Liver (tissue), 9 donors: ENCODE data around the gene ZNF341. TPM values are rescaled to one million over a fixed set of nuclear protein-coding genes. Genes with fewer than 3 reads are reported as not detected.

ENCODE experiments used
- DNase-seq: peaks from one replicate; pipeline ENCODE4 v3.0.0-alpha.2; 2017; ENCODE audit warnings: low spot score
- H3K27ac ChIP-seq, 2 donors: one replicate each; pipeline ENCODE4 v1.7.0; 2013; ENCODE audit warnings: inconsistent platforms in 2 of 2, low read length in 2 of 2, control low read depth in 1 of 2, low read depth in 1 of 2, mild to moderate bottlenecking in 1 of 2
- H3K27me3 ChIP-seq, 4 donors: one replicate each; pipeline versions ENCODE4 v1.6.1 to v1.7.0; 2013; ENCODE audit warnings: low read length in 3 of 4, inconsistent platforms in 1 of 4, mild to moderate bottlenecking in 1 of 4, moderate library complexity in 1 of 4; ENCODE audit not compliant: control insufficient read depth in 4 of 4, insufficient read depth in 4 of 4
- H3K36me3 ChIP-seq, 4 donors: one replicate each; pipeline versions ENCODE4 v1.6.1 to v1.7.0; 2013; ENCODE audit warnings: low read length in 3 of 4, mild to moderate bottlenecking in 3 of 4, low read depth in 1 of 4, moderate library complexity in 1 of 4; ENCODE audit not compliant: control insufficient read depth in 4 of 4, insufficient read depth in 3 of 4
- H3K4me1 ChIP-seq, 4 donors: one replicate each; pipeline versions ENCODE4 v1.6.1 to v1.7.0; 2013; ENCODE audit warnings: low read length in 3 of 4, mild to moderate bottlenecking in 3 of 4, moderate library complexity in 1 of 4; ENCODE audit not compliant: control insufficient read depth in 4 of 4, insufficient read depth in 4 of 4
- H3K4me3 ChIP-seq, 3 donors: one replicate each; pipeline versions ENCODE4 v1.6.1 to v1.7.0; 2013; ENCODE audit warnings: low read length in 3 of 3, control low read depth in 1 of 3, low read depth in 1 of 3, mild to moderate bottlenecking in 1 of 3
- H3K9ac ChIP-seq, 2 donors: one replicate each; pipeline ENCODE4 v1.7.0; 2013; ENCODE audit warnings: low read length in 2 of 2, mild to moderate bottlenecking in 2 of 2, moderate library complexity in 2 of 2, control low read depth in 1 of 2, low read depth in 1 of 2
- H3K9me3 ChIP-seq, 4 donors: one replicate each; pipeline versions ENCODE4 v1.6.1 to v1.7.0; 2013; ENCODE audit warnings: low read length in 3 of 4; ENCODE audit not compliant: control insufficient read depth in 4 of 4
- EGR1 ChIP-seq, 2 donors: IDR thresholded peaks; 2 replicates each; pipeline ENCODE4 v1.6.1; 2016 to 2018; ENCODE audit warnings: antibody characterized with exemption in 2 of 2, low read depth in 2 of 2
- FOXA1 ChIP-seq: IDR thresholded peaks from 2 replicates; pipeline ENCODE4 v1.6.1; 2016; ENCODE audit warnings: antibody characterized with exemption
- FOXA2 ChIP-seq: IDR thresholded peaks from 2 replicates; pipeline ENCODE4 v1.6.1; 2016; ENCODE audit warnings: antibody characterized with exemption
- HNF4A ChIP-seq, 2 donors: conservative IDR thresholded peaks; 2 replicates each; pipeline ENCODE4 v1.6.1; 2016; ENCODE audit warnings: antibody characterized with exemption in 2 of 2, mild to moderate bottlenecking in 2 of 2
- HNF4G ChIP-seq: IDR thresholded peaks from 2 replicates; pipeline ENCODE4 v1.6.1; 2016; ENCODE audit warnings: antibody characterized with exemption
- JUND ChIP-seq, 2 donors: IDR thresholded peaks; 2 replicates each; pipeline ENCODE4 v1.6.1; 2016; ENCODE audit warnings: antibody characterized with exemption in 2 of 2
- MAX ChIP-seq: IDR thresholded peaks from 2 replicates; pipeline ENCODE4 v1.6.1; 2016; ENCODE audit warnings: antibody characterized with exemption
- NR2F2 ChIP-seq: IDR thresholded peaks from 2 replicates; pipeline ENCODE4 v1.6.1; 2016; ENCODE audit warnings: antibody characterized with exemption
- RAD21 ChIP-seq, 2 donors: IDR thresholded peaks; 2 replicates each; pipeline ENCODE4 v1.6.1; 2016; ENCODE audit warnings: antibody characterized with exemption in 2 of 2, mild to moderate bottlenecking in 2 of 2
- REST ChIP-seq: IDR thresholded peaks from 2 replicates; pipeline ENCODE4 v1.6.1; 2016; ENCODE audit warnings: antibody characterized with exemption, mild to moderate bottlenecking
- RXRA ChIP-seq, 2 donors: IDR thresholded peaks; 2 replicates each; pipeline ENCODE4 v1.6.1; 2017 to 2018; ENCODE audit warnings: antibody characterized with exemption in 2 of 2, mild to moderate bottlenecking in 1 of 2
- SP1 ChIP-seq: IDR thresholded peaks from 2 replicates; pipeline ENCODE4 v1.6.1; 2018; ENCODE audit warnings: antibody characterized with exemption, mild to moderate bottlenecking
- YY1 ChIP-seq: IDR thresholded peaks from 2 replicates; pipeline ENCODE4 v1.6.1; 2016; ENCODE audit warnings: antibody characterized with exemption, mild to moderate bottlenecking
- WGBS: extraction: QIAGEN DNeasy Blood & Tissue Kit; methylation state at CpG from one replicate; pipeline ENCODE4 v1.1.7; 2013; 5-methylcytosine and 5-hydroxymethylcytosine counted together
- polyA plus RNA-seq, 2 donors: library from polyadenylated mRNA; stranded (reverse) in 1 of 2; unstranded in 1 of 2; fragments of 200-250 nt in 1 of 2; fragments of >200 nt in 1 of 2; fragmentation: Nextera tagmentation in 1 of 2; extraction: Ambion mirVana in 1 of 2; gene quantifications; one replicate each; pipeline versions ENCODE4 v1.2.1 to v1.2.3, GENCODE V29; 2013 to 2015
- total RNA-seq, 2 donors: library from RNA; depleted of rRNA; stranded (reverse); fragments of >200 nt; gene quantifications; one replicate each; pipeline ENCODE4 v1.2.3, GENCODE V29; 2014
- TF ChIP-seq, protein P1 (sequence below): fragments of 150-350 bp; IDR thresholded peaks from 2 replicates; pipeline ENCODE4 v1.5.1; 2017; ENCODE audit warnings: improper control_type of control experiment, low read depth, low read length; ENCODE audit not compliant: missing input control
- TF ChIP-seq, protein P2 (sequence below): IDR thresholded peaks from 2 replicates; pipeline ENCODE4 v1.6.1; 2016; ENCODE audit warnings: antibody characterized with exemption
- TF ChIP-seq, protein P3 (sequence below): IDR thresholded peaks from 2 replicates; pipeline ENCODE4 v1.6.1; 2016; ENCODE audit warnings: antibody characterized with exemption
- donor health status: healthy.
- donor health status: healthy.
- donor health status: healthy.
- donor health status: healthy.
- donor health status: healthy.

The ZNF341 gene
- total and polyA plus RNA-seq, 4 donors = 0.69 to 1.1 (median 0.82) TPM

DNA sequence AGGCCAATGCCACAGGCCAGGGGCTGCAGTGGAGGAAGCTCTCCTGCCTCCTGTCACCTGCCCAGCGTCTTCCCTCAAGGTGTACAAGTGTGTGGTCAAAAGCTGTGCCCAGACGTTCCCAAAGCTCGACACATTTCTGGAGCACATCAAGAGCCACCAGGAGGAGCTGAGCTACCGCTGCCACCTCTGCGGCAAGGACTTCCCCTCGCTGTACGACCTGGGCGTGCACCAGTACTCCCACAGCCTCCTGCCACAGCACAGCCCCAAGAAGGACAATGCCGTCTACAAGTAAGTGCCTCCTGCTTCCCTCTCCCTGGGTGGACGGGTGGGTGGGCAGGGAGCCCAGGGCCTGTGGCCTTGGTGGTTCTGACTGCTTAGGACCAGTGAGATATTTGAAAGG, 38.2 kb downstream of the ZNF341 start (continued):
- TF ChIP-seq RAD21 (IDR thresholded peaks at IDR 0.05) (no peak), FOXA1 (no peak), RXRA (IDR thresholded peaks at IDR 0.05) (no peak), MAX (no peak)

DNA sequence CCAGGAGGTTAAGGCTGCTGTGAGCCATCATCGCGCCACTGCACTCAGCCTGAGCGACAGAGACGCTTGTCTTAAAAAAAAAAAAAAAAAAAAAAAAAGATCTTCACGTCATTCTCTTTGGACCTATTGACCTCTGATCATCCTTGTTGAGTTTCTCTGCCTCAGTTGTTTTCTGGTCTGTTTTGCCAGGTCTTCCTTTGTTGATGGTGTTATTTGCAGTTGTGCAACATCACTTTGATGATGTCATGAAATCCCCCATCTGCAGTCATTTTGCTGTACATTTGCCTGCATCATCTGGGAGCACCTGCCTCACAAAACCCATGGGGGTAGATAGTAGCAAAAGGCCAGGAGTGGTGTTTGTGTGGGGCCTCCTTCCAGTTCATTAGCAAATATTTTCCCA, 40.1 kb downstream of the ZNF341 start:
- no peaks in the 10 kb centered on the region for H3K27me3 ChIP-seq
- no peak overlapping the region for H3K27ac ChIP-seq
- no peaks in the 10 kb centered on the region for H3K9me3 ChIP-seq
- H3K4me3 ChIP-seq = no peak overlapping the region
- WGBS = 95% methylated on average over 5 of the region's 5 CpGs
- DNase-seq = no peak
- H3K9ac ChIP-seq = no peak overlapping the region
- H3K36me3 ChIP-seq = peaks cover 0 to 6% (median 1%) of the 10 kb centered on the region in 4 donors
- no peak for TF ChIP-seq HNF4G
- TF ChIP-seq YY1 = no peak
- TF ChIP-seq FOXA2 = no peak
- no peak for TF ChIP-seq RXRA (IDR thresholded peaks at IDR 0.05)
- TF ChIP-seq JUND (IDR thresholded peaks at IDR 0.05) = no peak
- TF ChIP-seq REST = no peak
- TF ChIP-seq SP1 = no peak
- TF ChIP-seq FOXA1 = no peak
- TF ChIP-seq RAD21 (IDR thresholded peaks at IDR 0.05) = no peak
- TF ChIP-seq, protein P1, sequence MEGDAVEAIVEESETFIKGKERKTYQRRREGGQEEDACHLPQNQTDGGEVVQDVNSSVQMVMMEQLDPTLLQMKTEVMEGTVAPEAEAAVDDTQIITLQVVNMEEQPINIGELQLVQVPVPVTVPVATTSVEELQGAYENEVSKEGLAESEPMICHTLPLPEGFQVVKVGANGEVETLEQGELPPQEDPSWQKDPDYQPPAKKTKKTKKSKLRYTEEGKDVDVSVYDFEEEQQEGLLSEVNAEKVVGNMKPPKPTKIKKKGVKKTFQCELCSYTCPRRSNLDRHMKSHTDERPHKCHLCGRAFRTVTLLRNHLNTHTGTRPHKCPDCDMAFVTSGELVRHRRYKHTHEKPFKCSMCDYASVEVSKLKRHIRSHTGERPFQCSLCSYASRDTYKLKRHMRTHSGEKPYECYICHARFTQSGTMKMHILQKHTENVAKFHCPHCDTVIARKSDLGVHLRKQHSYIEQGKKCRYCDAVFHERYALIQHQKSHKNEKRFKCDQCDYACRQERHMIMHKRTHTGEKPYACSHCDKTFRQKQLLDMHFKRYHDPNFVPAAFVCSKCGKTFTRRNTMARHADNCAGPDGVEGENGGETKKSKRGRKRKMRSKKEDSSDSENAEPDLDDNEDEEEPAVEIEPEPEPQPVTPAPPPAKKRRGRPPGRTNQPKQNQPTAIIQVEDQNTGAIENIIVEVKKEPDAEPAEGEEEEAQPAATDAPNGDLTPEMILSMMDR = no peak
- no peak for TF ChIP-seq NR2F2
- no peak for TF ChIP-seq EGR1 (IDR thresholded peaks at IDR 0.05; ENCODE audit: low read depth in 2 of 2)
- TF ChIP-seq, protein P2, sequence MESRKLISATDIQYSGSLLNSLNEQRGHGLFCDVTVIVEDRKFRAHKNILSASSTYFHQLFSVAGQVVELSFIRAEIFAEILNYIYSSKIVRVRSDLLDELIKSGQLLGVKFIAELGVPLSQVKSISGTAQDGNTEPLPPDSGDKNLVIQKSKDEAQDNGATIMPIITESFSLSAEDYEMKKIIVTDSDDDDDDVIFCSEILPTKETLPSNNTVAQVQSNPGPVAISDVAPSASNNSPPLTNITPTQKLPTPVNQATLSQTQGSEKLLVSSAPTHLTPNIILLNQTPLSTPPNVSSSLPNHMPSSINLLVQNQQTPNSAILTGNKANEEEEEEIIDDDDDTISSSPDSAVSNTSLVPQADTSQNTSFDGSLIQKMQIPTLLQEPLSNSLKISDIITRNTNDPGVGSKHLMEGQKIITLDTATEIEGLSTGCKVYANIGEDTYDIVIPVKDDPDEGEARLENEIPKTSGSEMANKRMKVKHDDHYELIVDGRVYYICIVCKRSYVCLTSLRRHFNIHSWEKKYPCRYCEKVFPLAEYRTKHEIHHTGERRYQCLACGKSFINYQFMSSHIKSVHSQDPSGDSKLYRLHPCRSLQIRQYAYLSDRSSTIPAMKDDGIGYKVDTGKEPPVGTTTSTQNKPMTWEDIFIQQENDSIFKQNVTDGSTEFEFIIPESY = no peak
- TF ChIP-seq, protein P3, sequence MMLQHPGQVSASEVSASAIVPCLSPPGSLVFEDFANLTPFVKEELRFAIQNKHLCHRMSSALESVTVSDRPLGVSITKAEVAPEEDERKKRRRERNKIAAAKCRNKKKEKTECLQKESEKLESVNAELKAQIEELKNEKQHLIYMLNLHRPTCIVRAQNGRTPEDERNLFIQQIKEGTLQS = no peak
- no peak for TF ChIP-seq HNF4A (conservative IDR thresholded peaks at IDR 0.05)
- TF ChIP-seq MAX = no peak
- no peaks in the 10 kb centered on the region for H3K4me1 ChIP-seq
